Stimulated activated CD8-positive, alpha-beta memory T cell treated with anti-CD3 and anti-CD28 coated beads, Interleukin-4, amount 100 ng/mL, for 1 hour (primary cell): Measurements from ENCODE around the gene TMEM80.
"Not testable (repeated sequence)": the region's sequence is repeated elsewhere in the genome, so short reads cannot be mapped to it uniquely, and the experiment has no call there.

Experiments used
- DNase-seq, 2 donors: peaks; one replicate each; pipeline ENCODE4 v3.0.0-alpha.2; 2020; ENCODE audit warnings: low read depth in 2 of 2, low spot score in 1 of 2

Gene TMEM80

GRCh38 chr11:679271-680207 is 16.1 kb upstream of the TMEM80 start:
- DNase-seq: no peak

DNA sequence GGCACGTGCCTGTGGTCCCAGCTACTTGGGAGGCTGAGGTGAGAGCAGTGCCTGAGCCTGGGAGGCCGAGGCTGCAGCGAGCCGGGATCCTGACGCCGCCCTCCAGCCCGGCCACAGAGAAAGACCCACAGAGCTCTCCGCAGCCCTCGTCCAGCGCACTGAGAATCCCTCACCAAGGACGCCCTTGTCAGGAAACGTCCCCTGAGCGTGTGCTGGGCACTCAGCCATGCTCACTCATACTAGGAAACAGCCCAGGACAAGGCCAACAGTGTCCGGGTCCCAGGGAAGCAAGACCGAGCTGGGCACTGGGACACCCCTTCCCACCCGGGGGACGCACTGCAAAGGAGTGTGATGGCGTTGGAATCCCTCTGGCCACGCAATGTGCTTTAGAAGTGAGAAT is 15.1 kb upstream of the TMEM80 start:
- DNase-seq: no peak

GRCh38 chr11:680970-681369 is 14.6 kb upstream of the TMEM80 start:
- no peak for DNase-seq

GRCh38 chr11:686451-687243 is 9.0 kb upstream of the TMEM80 start:
- DNase-seq: no peak

DNA sequence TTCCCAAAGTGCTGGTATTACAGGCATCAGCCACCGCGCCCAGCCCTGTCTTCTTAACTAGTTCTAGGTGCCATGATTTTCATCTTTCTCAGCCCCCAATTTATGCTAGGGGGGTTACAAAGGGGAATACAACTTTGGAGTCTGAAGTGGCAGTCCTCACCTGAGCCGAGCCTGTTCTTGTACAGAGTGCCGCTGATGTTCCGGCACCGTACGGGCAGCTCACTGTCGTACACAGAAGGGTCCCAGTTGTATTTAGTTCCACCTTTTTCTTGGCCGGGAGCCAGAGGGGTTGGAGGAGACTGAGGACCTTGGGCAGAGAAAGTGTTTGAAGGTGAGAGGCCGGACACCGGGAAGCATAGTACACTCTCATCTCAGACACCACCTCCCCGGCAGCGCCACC is 7.9 kb upstream of the TMEM80 start:
- DNase-seq: no peak

GRCh38 chr11:688681-689080 is 6.9 kb upstream of the TMEM80 start:
- DNase-seq: no peak

DNA sequence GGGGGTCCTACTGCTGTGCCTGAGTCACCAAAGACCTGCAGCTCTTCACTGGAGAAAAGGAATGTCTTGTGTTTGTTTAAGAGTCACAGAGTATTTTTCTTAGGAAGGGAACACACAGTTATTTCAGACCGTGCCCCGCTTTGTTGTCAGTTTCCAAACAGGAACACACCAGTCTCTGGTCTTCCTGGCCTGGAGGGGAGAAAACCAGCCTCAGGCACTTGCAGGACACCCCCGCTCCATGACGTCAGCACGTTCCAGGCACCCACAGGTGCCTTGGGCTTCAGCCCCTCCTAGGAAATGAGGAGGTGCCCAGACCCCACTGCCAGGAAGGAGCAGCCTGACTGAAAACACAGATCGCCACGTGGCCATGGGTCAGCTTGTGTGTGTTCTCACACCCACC is 6.0 kb upstream of the TMEM80 start:
- DNase-seq: no peak

GRCh38 chr11:690244-690643 is 5.4 kb upstream of the TMEM80 start:
- DNase-seq: not testable (repeated sequence)

DNA sequence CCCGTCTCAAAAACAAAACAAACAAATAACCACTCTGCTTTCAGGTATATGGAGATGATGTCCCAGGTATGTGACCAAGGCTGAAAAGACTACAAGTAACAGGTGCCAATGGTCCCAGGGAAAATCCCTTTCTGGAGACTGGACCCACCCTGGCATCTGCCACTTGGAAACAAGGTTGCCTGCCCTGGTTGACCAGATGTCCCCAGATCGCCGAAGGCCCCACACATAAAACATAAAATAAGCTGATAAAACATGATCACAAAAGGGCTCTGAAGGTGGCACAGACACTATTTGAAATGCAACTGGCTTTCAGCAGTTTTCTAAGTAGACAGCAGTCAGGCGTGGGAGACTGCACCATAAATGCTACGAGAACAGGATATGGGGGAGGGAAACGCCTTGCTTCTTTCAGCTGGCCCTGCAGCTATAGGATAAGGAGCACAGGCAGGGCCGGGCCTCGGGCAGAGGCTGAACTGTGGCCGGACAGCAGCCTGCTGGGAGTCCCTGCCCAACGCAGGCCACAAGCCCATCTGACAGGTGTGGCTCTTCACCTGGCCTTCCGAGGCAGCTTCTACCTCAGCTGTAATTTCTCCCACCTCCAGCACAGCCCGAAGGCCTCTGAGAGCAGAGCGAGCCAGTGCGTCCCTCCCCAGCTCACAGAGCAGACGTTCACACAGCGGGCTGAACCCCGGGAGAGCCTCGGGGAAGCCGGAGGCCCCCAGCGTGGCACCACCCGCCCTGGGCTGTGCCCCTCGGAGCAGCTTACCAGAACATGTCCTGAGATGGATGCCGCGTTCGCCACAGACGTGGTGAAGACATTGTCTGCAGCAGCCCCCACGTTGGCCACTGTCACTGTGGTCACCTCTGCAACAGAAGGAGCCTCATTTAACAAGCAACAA is 4.6 kb upstream of the TMEM80 start:
- DNase-seq: no peak

GRCh38 chr11:691710-692590 is 3.7 kb upstream of the TMEM80 start:
- DNase-seq: no peak

DNA sequence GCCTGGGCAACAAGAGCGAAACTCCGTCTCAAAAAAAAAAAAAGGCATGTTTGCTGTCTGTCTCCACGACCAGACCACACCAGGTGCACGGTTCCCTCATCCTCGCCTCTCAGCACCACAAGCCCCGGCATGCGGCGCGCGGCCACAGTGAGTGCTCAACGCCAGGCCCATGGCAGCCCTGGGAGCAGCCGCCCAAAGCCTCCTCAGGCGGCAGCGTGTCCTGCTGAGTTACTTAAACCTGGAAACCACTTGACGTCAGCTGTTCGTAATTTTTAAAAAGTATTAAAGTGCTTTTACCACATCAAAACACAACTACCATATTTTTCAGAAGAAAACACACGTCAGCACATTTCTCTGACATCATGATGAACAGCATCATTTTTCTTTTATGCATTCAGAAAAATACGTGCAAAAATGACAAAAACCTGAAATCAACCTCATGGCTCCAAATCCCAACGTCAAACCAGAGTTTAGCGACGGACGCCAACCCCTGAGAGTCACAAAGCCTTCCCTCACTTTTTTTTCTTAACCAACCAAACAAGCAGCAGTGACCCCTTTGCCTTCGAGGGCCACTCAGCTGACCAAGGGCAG is 2.7 kb upstream of the TMEM80 start:
- DNase-seq: no peak

GRCh38 chr11:693415-693831 is 2.2 kb upstream of the TMEM80 start:
- no peak for DNase-seq

DNA sequence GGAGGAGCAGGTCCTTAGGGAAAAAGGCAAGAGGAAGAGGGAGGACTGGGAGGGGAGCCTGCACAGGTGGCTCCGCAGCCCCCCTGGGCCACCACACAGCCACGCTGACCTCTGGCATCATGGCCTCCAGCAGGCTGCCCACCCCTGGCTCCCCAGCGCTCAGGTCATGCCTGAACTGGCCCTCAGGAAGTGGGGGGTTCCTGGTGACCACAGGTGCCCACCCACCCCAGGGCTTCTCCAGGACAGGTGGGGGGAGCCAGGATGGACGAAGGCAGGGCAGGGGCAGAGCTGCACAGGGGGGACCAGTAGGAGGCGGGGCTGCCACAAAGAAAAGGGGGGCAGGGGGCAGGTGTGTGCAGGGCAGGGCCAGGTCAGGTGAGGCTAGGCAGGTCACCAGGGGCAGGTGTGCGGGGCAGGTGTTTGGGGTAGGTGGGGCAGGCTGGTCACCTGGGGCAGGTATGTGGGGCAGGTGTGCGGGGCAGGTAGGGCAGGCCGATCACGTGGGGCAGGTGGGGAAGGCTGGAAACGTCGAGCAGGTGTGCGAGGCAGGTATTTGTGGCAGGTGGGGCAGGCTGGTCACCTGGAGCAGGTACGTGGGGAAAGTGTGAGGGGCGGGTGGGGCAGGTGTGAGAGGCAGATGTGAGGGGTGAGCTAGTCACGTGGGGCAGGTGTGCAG is 1.6 kb upstream of the TMEM80 start:
- no peak for DNase-seq

DNA sequence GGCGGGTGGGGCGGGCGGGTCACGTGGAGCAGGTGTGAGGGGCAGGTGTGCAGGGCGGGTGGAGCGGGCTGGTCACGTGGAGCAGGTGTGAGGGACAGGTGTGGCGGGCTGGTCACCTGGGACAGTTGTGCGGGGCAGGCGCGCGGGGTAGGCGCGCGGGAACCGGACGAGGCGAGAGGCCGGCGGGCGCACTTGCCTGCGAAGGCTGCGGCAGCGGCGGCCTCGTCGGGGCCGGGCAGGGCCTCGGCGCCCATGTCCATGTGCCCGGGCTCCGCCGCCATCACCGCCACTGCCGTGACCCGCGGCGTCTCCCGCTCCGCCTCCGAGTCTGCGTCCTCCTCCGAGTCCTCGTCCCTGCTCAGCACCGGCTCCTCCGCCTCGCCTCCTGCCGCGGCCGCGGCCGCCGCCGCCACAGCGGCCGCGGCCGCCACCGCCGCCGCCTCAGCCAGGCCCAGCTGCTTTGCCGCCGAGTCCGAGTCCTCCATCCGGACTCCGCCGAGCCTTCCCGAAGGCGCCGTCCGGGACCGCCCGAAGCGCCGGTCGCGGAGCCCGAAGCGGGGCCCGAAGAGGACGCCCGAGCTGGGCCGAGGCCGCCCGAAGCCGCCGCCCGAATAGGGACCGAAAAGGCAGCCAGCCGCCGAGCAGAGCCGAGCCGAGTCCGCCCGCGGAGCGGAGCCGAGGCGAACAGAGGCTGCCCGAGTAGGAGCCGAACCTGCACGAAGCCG is 891 bp upstream of the TMEM80 start, which contains the start of gene DEAF1:
DEAF1 (minus strand) TSS at position 660 of the 725 bp plus-strand sequence; CDS start at position 485, 175 bp downstream.
- peak; percentile 98 for DNase-seq

GRCh38 chr11:695288-695537 is 403 bp upstream of the TMEM80 start:
- no peak for DNase-seq

DNA sequence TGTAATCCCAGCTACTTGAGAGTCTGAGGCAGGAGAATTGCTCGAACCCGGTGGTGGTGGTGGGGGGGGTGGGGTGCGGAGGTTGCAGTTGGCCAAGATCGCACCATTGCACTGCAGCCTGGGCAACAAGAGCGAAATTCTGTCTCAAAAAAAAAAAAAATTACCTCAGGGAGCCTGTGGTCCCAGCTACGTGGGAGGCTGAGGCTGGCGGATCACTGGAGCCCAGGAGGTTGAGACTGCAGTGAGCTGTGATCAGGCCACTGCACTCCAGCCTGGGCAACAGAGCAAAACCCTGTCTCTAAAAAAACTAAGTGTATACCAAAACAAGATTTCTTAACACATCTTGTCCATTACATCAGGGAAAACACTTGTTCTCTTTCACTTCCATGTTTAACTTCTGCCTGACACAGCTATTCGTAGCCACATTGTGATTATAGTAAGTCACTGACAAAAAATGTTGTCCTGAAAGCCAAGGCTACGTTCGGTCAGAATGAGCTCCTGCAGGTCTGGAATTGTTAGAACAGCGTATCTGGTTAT is 1.4 kb downstream of the TMEM80 start:
- DNase-seq: no peak

DNA sequence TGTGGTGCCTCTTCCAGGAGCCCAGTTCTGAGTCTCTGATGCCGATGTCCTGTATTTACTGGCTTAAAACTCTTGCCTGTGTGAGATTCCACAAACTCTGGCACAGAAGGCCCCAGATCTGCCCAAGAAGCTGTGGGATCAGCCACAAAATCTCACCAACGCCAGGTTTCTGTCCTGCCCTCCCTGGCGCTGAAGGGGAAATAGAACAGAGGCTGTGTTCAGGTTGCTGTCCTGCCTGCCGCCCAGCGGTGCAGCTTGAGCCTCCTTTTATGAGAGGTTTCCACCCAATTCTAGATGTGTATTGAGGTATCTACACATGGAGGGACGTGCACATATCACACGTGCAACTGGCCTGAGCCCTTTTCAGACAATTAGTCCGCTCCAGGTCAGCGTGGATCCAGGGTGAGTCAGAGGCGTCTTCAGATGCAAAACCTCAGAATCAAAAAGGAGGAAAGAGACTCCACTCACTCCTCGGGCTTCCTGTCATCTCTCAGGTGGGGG is 2.2 kb downstream of the TMEM80 start:
- no peak for DNase-seq

DNA sequence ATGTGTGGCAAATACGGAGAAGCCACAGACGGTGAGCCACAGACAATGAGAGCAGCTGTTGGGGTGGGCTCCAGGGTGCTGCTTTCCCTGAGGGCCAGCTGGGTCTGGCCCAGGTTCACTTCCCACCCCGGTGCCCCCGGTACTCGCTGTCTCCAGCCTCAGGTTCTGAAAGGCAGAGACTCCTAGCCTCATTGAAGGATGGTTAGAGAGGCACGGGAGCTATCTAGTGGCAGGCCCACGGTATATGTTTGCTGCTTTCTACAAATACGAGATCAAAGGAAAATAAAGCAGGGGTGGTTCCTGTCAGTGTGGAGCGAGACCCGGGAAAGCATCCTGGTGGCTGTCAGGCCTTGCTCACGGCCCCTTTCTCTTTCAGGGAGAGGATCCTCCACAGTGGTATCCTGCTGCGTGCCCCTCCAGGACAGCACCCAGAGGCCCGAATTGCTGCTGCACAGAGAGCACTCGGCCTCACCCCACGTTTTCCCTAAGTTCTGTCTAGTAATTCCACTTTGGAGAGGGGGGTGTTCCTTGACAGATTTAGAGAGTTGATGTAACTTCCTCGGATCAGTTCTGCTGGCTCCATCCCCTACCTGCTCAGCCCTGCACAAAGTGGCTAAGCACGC is 3.0 kb downstream of the TMEM80 start:
- no peak for DNase-seq
